BE2C (cell line): ENCODE data around the gene GPA33.

ENCODE experiments used
- DNase-seq: peaks from one replicate; pipeline ENCODE4 v3.0.0-alpha.2; 2020
- H3K27me3 ChIP-seq: fragments of 250-450 bp; sonication (Bioruptor Pico); 2 replicates; pipeline ENCODE4 v1.5.1; 2020; ENCODE audit warnings: mild to moderate bottlenecking
- H3K36me3 ChIP-seq: fragments of 250-450 bp; sonication (Bioruptor Pico); 2 replicates; pipeline ENCODE4 v1.5.1; 2020; ENCODE audit warnings: mild to moderate bottlenecking
- H3K4me1 ChIP-seq: fragments of 250-450 bp; sonication (Bioruptor Pico); 2 replicates; pipeline ENCODE4 v1.5.1; 2020
- H3K4me3 ChIP-seq: 2 replicates; pipeline ENCODE4 v1.5.1; 2011; ENCODE audit warnings: low read depth, low read length
- H3K9me3 ChIP-seq: fragments of 250-450 bp; sonication (Bioruptor Pico); 2 replicates; pipeline ENCODE4 v1.5.1; 2020
- CTCF ChIP-seq: IDR thresholded peaks from 2 replicates; pipeline ENCODE4 v1.5.1; 2012; ENCODE audit warnings: mild to moderate bottlenecking, low read depth, low read length

GPA33 gene

GRCh38 chr1:167022384-167022783, 67.8 kb downstream of the GPA33 start:
- DNase-seq: no peak
- Histone ChIP-seq H3K4me3 (no peak overlapping the region), H3K36me3 (no peaks in the 10 kb centered on the region), H3K4me1 (no peaks in the 10 kb centered on the region), H3K27me3 (no peaks in the 10 kb centered on the region; the same call in 1 of the 2 replicates), H3K9me3 (no peaks in the 10 kb centered on the region)
- TF ChIP-seq CTCF: no peak

- Histone ChIP-seq H3K9me3 (no peaks in the 10 kb centered on the region), H3K36me3 (no peaks in the 10 kb centered on the region), H3K27me3 (0 out of 2 replicates have a peak, but pooled peaks cover 9% of the 10 kb centered on the region), H3K4me1 (no peaks in the 10 kb centered on the region), H3K4me3 (no peak overlapping the region)
- no peak for TF ChIP-seq CTCF
- DNase-seq: no peak
Measured at GRCh38 chr1:167016100-167016750, 74.0 kb downstream of the GPA33 start.

GRCh38 chr1:167013108-167013929, 76.9 kb downstream of the GPA33 start:
- no peak for DNase-seq
- Histone ChIP-seq H3K4me1 (no peaks in the 10 kb centered on the region), H3K27me3 (peaks cover 19% of the 10 kb centered on the region; the same call in 1 of the 2 replicates), H3K4me3 (no peak overlapping the region), H3K36me3 (no peaks in the 10 kb centered on the region), H3K9me3 (no peaks in the 10 kb centered on the region)
- TF ChIP-seq CTCF: no peak

- Histone ChIP-seq H3K9me3 (no peaks in the 10 kb centered on the region), H3K36me3 (no peaks in the 10 kb centered on the region), H3K4me1 (no peaks in the 10 kb centered on the region), H3K27me3 (peaks cover 19% of the 10 kb centered on the region; the same call in 1 of the 2 replicates), H3K4me3 (no peak overlapping the region)
- TF ChIP-seq CTCF: no peak
- DNase-seq: no peak
Measured at GRCh38 chr1:167012570-167012969, 77.6 kb downstream of the GPA33 start.

GRCh38 chr1:167011560-167012191, 78.5 kb downstream of the GPA33 start:
- Histone ChIP-seq H3K27me3 (peaks cover 19% of the 10 kb centered on the region; the same call in 1 of the 2 replicates), H3K9me3 (no peaks in the 10 kb centered on the region), H3K36me3 (no peaks in the 10 kb centered on the region), H3K4me3 (no peak overlapping the region), H3K4me1 (no peaks in the 10 kb centered on the region)
- no peak for TF ChIP-seq CTCF
- DNase-seq: no peak
